NCI-H2081 (cell line): ENCODE results near the gene HUNK.
"Not testable (repeated sequence)": the region's sequence is repeated elsewhere in the genome, so short reads cannot be mapped to it uniquely, and the experiment has no call there.

Source experiments
- DNase-seq, 2 experiments: peaks; one replicate each; lab custom pipeline; 2025; lab: John Stamatoyannopoulos, UW

HUNK gene

GRCh38 chr21:31999810-32000468 is 127.1 kb downstream of the HUNK start:
- no peak for DNase-seq

- DNase-seq = no peak
These were observed 128.6 kb downstream of the HUNK start for GRCh38 chr21:32001390-32001789.

GRCh38 chr21:32003411-32003810 is 130.6 kb downstream of the HUNK start:
- DNase-seq = no peak

GRCh38 chr21:32004291-32004690 is 131.5 kb downstream of the HUNK start:
- no peak for DNase-seq

GRCh38 chr21:32007456-32007855 is 134.6 kb downstream of the HUNK start:
- DNase-seq = no peak

- DNase-seq = no peak
These were observed 135.9 kb downstream of the HUNK start for GRCh38 chr21:32008714-32009113.

DNA sequence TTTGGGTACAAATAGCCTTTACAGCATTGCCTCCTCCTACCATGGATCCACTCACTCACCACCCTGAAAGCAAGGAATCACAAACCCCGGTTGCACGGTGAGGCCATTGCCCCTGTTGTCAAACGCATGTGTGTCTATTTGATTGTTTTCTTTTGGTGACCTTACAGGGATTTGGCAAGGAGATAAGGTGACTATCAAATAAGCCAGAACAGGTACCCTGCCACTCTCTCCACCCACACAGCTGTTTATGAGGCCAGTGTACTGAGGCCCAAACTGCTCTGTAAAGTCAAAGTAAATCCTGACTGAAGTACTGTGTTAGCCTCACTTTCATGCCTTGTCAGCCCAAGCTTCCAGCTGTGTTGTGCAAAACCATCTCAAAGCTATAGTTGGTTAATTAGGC is 136.4 kb downstream of the HUNK start:
- DNase-seq = no peak

DNA sequence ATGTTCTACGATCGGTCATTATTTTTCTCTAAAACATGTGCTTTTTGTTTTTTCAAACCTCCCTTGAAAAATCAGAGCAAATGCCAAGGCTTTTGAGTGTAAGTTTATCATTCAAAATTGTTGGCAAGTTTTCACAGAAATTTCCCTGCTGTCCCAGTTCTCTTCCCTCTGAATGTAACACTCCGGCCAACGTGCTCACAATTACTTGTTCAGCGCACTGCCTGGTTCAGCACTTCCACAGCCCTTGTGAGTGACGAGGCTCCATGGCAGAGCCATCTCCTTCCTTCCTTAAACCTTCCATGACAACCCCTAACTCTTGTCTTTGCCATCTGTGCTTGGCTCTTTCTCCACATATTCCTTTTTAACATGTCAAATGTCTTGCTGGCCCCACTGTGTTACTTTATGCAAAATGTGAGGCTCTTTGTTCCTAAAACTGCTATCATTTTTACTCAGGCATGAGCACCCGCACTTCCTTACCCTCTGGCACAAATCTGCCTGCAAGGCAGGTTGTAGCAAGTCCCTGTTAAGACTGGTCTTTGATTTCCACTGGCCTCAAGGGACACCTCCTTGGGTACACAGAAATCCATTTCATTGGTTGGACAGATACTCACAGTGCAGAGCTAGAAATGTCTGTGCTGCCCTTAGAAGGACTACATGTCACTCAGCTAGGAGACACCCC is 142.8 kb downstream of the HUNK start:
- no peak for DNase-seq

DNA sequence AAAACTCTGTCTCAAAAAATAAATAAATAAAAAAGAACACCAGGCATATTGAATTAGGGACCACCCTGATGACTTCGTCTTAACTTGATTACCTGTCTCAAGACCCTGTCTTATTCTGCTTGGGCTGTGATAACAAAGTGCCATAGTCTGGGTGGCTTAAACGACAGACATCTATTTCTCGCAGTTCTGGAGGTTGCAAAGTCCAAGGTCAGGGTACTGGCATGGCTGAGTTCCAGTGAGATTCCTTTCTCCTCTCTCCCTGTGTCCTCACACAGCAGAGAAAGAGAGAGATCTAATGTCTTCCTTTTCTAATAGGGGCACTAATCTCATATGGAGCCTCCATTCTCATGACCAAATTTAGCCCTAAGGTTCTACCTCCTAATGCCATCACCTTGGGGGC is 145.6 kb downstream of the HUNK start:
- no peak for DNase-seq

GRCh38 chr21:32020564-32020963 is 147.7 kb downstream of the HUNK start:
- no peak for DNase-seq

DNA sequence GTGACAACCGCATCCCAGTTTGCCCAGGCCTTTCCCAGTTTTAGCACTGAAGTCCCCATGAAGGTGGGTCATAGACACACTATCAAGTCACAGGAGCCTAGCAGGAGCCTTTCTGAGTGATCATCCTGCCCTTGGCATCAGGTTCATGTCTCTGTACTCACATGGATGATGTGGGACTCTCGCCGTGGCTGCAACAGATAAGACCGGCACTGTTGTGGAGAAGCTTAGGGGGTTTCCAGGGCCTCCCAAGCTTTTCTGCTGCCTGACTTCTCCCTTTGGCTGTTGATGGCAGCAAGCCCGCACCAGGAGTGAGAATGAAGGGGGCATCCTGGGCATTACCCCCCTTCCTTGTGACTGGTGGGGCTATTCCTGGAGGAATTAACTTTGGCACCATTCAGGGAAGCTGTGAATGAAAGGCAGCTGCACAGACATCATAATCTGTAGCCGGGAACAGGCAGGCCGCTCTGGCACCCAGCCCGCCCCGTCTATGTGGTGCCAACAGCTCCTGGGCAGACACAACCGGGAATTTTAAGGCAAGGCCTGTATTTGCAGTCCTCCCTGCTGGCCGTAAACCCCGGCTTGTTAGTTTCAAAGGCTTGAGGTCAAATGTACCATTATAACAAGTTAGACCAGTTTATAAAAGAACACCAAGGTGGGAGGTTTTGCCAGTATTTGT is 148.6 kb downstream of the HUNK start:
- DNase-seq = peak; percentile 71 to 81

- no peak for DNase-seq
These were observed 149.3 kb downstream of the HUNK start for GRCh38 chr21:32022146-32022545.

DNA sequence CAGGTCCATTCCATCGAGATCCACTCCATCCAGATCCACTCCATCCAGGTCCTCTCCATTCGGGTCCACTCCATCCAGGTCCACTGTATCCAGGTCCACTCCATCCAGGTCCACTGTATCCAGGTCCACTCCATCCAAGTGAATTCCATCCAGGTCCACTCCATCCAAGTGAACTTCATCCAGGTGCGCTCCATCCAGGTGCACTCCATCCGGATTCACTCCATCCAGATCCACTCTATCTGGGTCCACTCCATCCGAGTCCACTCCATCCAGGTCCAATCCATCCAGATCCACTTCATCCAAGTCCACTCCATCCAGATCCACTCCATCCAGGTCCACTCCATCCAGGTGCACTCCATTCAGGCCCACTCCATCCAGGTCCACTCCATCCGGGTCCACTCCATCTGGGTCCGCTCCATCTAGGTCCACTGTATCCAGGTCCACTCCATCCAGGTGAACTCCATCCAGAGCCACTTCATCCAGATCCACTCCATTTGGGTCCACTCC is 157.4 kb downstream of the HUNK start:
- no peak for DNase-seq

DNA sequence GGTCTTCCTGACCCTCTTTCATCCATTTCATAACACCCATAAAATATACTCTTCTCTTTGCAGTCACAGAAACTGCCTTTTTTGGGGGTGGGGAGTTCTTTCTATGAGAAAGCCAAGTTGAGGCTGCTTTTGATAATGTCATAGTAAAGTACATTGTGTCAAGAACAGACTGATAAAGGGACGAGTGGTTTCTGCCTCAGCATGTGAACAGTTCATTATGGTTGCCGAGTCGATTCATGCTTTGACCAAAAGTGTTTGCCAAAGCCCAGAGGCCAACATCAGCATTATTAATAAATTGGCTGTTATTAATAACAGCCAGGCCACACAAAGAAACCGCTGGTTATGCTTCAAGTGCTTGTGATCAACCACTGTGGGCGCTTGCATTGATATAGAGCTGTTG is 162.0 kb downstream of the HUNK start:
- DNase-seq = no peak

- DNase-seq = no peak
These were observed 162.8 kb downstream of the HUNK start for GRCh38 chr21:32035617-32036016.

GRCh38 chr21:32036756-32037155 is 163.9 kb downstream of the HUNK start:
- DNase-seq = no peak

- not testable (repeated sequence) for DNase-seq
These were observed 165.9 kb downstream of the HUNK start for GRCh38 chr21:32038751-32039150.

- no peak for DNase-seq
These were observed 170.6 kb downstream of the HUNK start for GRCh38 chr21:32043458-32043857.

GRCh38 chr21:32044205-32045180 is 171.7 kb downstream of the HUNK start:
- no peak for DNase-seq

DNA sequence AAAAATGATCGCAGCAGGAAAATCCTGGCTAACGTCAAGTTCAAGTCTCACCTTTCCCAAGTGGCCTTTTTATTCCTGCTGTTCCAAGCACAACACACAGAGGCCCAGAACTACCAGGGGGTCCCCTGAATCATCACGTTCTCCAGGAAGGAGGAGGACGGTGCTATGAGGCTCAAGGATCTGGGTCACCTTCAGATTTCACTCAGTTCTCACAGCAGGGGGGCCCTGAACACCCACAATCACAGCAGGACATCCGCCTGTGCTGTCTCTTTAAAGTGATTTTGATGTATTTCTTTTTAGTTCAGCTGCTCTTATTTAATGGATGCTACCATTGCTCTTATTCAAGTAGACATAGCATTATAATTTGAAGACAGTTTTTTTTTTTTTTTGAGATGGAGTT is 173.4 kb downstream of the HUNK start:
- no peak for DNase-seq

- no peak for DNase-seq
These were observed 175.5 kb downstream of the HUNK start for GRCh38 chr21:32048353-32048752.
